GM21737 (cell line): Measurements from ENCODE around the gene RIPK4.
"Not testable (repeated sequence)": the region's sequence is repeated elsewhere in the genome, so short reads cannot be mapped to it uniquely, and the experiment has no call there.

Experiments
- ATAC-seq: cut with Tn5 transposase; IDR thresholded peaks from one replicate; pipeline ENCODE4 v1.9.1; 2021; ENCODE audit warnings: mild to moderate bottlenecking, moderate library complexity; ENCODE audit not compliant: unreplicated experiment

The RIPK4 gene

DNA sequence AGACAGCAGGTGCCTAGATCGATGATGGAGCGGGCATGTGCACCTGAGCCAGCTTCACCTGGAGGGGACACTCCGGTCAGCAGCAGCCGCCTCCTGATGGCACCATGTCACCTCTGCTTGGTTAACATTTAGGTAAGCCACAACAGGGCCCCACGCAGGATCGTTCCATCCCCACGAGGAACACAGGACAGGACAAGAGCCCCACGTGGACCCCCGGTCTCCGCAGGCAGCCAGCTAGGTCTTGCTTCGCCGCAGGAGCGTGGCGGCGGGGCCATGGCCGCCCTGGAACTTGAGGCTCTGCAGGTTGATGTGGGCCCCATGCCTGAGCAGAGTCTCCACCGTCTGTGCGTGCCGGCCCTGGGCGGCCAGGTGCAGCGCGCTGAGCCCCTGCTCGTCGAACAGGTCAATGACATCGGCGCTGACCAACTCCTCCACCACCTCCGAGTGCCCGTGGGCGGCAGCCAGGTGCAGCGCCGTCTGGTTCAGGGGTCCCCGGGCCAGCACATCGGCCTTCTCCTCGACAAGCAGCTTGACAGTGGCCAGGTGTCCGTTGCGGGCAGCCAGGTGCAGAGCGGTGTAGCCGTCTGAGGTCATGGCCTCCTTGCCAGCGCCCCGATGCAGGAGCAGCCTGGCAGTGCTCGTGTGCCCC is 26.1 kb downstream of the RIPK4 start:
- ATAC-seq: no peak

DNA sequence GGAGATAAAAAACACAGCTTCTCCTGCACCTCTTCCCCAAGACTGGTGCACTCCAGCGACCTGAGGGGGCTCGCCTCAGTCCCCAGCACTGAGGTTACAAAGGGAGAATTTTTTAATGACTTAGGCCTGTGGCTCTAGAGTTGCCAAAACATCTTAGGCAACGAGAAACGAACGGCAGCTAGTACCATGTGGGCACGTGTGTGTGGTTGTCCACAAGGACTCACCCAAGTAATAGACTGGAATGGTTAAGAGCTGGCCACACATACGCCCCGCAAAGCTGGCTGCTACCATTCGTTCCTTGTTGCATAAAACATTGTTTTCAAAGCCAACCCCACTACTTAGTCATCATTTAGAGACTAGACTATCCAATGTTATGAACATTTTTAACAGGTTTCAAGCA is 26.9 kb downstream of the RIPK4 start:
- no peak for ATAC-seq

GRCh38 chr21:41739011-41739410 is 27.8 kb downstream of the RIPK4 start:
- no peak for ATAC-seq

- no peak for ATAC-seq
Observed at GRCh38 chr21:41737651-41738324, 29.1 kb downstream of the RIPK4 start.

GRCh38 chr21:41736423-41736822 is 30.4 kb downstream of the RIPK4 start:
- no peak for ATAC-seq

GRCh38 chr21:41733951-41734689 is 32.7 kb downstream of the RIPK4 start:
- no peak for ATAC-seq

- ATAC-seq: no peak
Observed at GRCh38 chr21:41731081-41731480, 35.8 kb downstream of the RIPK4 start.

- no peak for ATAC-seq
Observed at GRCh38 chr21:41730367-41730765, 36.5 kb downstream of the RIPK4 start.

GRCh38 chr21:41729701-41730366 is 37.0 kb downstream of the RIPK4 start:
- no peak for ATAC-seq

DNA sequence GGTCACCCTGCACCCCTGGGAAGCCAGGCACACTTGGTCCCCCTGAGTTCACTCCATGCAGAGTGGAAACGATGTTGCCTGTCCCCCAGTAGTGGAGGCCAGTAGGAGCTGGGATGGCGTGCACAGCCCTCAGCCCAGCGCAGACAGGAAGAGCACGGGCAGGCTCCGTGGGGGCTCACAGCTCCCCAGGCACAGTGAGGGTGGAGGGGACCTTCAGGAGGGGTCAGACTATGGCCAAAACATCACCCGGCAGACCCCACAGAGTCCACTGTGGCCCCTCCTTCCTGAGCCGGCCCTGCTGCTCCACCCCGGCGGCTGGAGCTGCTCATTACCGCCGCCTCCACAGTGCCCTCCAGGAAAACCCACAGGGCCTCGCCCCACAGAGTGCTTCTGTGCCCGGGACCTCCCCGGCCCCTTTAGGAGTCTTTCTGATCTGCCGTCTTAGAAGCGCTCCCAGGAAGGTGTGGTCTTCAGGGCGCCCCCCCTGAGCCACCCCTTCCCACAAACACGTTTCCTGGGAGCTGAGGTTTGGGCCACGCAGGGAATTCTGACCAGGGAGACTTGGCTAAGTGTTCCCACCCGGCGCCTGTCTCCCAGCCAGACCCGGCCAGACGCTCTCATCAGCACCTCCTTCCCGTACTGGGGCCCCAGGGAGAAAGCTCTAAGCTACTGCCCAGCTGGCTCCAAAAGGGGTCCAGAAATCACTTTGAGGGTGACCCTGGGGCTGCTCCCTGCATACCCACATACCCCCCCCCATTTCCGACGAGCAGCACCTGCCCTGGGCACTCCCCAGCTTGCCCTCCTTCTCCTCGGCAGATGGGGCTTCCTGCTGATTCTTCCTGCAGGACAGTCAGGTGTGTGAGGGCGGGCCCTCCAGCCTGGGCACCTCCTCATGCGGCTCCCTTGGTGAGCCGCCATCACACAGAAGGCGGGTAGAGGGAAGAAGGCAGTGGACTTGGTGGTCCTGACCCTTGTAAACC is 38.8 kb downstream of the RIPK4 start:
- no peak for ATAC-seq

DNA sequence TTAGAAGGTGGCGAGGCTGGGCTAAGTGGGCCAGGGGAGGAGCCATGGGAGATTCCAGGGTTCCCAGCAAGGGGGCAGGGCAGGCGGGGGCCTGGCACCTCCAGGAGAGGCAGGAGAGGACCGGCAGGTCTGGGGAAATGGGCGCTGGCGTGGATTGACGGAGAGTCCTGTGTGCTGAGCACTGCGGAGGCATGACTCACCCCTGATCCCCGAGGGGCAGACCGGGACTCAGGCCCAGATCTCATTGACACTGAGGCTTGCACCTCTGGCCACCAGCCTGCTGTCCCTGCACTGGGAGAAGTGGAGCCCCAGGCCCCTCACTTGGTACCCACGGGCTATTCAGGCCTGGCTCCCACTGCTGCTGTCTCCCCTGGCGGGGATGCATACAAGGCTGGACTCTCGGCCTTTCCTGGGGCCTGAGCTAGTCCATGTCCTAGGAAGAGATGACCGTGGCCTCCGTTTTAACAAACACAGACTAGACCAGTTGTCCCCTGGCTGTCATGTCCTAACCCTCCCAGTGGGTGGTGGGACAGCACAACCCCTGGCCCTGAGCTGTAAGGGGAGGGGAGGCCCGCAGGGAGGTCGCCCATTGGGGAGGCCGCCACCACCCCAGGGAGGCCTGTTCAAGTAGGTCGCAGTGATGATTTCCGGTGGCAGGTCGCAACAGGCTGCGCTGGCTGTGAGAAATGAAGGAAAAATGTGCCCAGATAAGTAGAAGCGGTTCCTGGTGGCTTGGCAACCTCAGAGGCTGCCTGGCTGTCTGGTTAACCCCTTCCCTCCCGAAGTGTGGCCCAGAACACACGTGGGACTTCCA is 39.7 kb downstream of the RIPK4 start:
- no peak for ATAC-seq

GRCh38 chr21:41726630-41726969 is 40.3 kb downstream of the RIPK4 start:
- ATAC-seq: no peak

- no peak for ATAC-seq
Observed at GRCh38 chr21:41726058-41726558, 40.7 kb downstream of the RIPK4 start.

GRCh38 chr21:41725421-41726031 is 41.3 kb downstream of the RIPK4 start:
- no peak for ATAC-seq

GRCh38 chr21:41723835-41724234 is 43.0 kb downstream of the RIPK4 start:
- not testable (repeated sequence) for ATAC-seq

- ATAC-seq: no peak
Observed at GRCh38 chr21:41722052-41723018, 44.5 kb downstream of the RIPK4 start.

DNA sequence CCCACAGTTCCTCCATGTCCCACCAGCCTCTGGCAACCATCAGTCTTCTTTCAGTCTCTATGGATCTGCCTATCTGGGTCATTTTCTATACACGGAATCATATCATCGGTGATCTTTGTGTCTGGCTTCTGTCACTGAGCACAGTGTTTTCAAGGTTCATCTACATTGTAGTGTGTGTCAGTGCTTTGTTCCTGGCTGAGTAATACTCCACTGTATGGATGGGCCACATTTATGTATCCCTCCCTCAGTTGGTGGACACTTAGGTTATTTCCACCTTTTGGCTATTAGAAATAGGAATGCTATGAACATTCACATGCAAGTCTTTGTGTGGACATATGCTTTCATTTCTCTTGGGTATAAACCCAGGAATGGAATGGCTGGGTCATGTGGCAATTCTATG is 46.6 kb downstream of the RIPK4 start:
- no peak for ATAC-seq

- no peak for ATAC-seq
Observed at GRCh38 chr21:41719691-41720090, 47.2 kb downstream of the RIPK4 start.
